Measurements from ENCODE around the gene FAM163A.

The FAM163A gene

DNA sequence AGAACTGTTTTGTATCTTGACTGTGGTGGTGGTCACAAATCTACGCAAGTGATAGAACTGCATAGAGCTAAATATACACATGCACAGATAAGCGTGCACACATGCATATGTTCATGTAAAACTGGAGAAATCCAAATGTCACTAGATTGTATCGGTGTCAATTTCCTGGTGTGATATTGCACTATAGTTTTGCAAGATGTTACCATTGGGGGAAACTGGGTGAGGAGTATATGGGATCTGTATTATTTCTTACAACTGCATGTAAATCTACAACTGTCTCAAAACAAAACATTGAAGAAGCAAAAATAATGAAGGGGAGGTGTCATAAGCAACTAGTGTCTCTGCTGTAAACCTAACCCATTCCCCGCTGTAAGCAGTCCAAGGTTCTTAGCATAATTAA, 30.2 kb downstream of the FAM163A start:
- TF ChIP-seq, protein P1, sequence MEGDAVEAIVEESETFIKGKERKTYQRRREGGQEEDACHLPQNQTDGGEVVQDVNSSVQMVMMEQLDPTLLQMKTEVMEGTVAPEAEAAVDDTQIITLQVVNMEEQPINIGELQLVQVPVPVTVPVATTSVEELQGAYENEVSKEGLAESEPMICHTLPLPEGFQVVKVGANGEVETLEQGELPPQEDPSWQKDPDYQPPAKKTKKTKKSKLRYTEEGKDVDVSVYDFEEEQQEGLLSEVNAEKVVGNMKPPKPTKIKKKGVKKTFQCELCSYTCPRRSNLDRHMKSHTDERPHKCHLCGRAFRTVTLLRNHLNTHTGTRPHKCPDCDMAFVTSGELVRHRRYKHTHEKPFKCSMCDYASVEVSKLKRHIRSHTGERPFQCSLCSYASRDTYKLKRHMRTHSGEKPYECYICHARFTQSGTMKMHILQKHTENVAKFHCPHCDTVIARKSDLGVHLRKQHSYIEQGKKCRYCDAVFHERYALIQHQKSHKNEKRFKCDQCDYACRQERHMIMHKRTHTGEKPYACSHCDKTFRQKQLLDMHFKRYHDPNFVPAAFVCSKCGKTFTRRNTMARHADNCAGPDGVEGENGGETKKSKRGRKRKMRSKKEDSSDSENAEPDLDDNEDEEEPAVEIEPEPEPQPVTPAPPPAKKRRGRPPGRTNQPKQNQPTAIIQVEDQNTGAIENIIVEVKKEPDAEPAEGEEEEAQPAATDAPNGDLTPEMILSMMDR (IDR thresholded peaks at IDR 0.05; ENCODE audit: control extremely low read depth, extremely low read depth, low read depth, missing control alignments), result no peak
- no peak for DNase-seq (ENCODE audit: extremely low spot score)
- ChIA-PET POLR2A (no interaction called here), CTCF (interaction anchor here (1.1 to 3.1 kb wide), 3 partner anchors 15 to 41 kb away, joined by 3 to 10 read pairs (median 6); no protein-coding TSS in a partner anchor)

DNA sequence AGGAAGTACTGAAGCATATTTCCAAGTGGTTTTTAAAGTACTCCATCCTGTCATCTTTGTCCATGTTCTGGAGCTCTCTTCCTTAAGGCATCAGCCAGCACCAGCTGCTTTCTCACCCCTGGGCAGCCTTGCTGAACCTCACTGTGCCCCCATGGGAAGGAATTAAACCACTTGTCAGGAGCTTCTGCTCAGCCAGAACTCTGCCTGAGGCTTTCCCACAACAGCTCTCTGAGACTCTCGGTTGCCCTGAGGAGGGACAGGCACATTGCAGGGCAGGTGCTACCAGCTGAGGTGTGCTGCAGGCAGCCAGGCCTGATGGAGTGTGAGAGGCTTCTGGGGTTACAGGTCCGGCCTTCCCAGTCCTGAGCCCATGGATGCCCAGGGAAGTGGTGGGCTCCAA, 30.9 kb downstream of the FAM163A start:
- no peak for DNase-seq (ENCODE audit: extremely low spot score)
- ChIA-PET CTCF (interaction anchor here (0.7 to 1.4 kb wide), 4 partner anchors 13 to 40 kb away, joined by 3 to 5 read pairs (median 3); no protein-coding TSS in a partner anchor), POLR2A (no interaction called here)
- TF ChIP-seq, protein P1 (IDR thresholded peaks at IDR 0.05; ENCODE audit: control extremely low read depth, extremely low read depth, low read depth, missing control alignments), result no peak

DNA sequence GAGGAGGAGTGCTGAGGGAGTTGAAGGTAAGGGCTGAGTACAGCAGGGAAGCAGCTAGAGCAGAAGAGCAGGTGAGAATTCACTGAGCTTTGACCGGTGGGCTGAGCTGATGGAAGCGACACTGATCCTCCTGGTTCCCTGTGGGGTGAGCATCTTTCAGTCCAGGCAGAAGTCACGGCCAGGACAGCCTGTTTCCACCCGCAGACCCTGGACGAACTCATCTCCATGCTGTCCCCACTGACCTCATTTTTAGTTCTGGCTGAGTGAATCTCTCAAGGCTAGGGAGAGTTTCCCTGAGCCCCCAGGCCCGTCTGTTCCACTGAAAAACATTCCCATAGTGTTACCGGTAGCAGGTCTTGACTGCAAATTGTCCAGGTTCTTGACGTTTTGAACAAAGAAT, 31.5 kb downstream of the FAM163A start:
- DNase-seq (ENCODE audit: extremely low spot score), result no peak
- TF ChIP-seq, protein P1 (IDR thresholded peaks at IDR 0.05; ENCODE audit: control extremely low read depth, extremely low read depth, low read depth, missing control alignments), result no peak
- CTCF ChIA-PET, result interaction anchor here (0.7 to 1.4 kb wide), 4 partner anchors 13 to 40 kb away, joined by 3 to 5 read pairs (median 3); no protein-coding TSS in a partner anchor
- POLR2A ChIA-PET, result no interaction called here

DNA sequence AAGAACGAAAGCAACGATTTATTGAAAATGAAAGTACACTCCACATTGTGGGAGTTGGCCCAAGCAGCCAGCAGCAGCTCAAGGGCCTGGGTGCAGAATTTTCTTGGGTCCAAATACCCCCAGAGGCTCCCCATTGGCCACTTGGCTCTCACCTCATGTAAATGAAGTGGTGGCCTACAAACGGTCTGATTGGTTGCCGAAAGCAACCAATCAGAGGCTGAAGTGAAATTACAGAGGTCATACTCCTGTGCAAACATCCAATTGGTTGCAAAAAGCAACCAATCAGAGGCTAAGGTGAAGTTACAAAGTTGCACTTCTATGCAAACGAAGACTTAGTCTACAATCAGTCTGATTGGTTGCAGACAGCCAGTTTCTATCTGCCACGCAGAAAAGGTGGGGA, 31.9 kb downstream of the FAM163A start:
- POLR2A ChIA-PET, result no interaction called here
- DNase-seq (ENCODE audit: extremely low spot score), result no peak
- CTCF ChIA-PET, result interaction anchor here (1.0 to 1.4 kb wide), 4 partner anchors 35 to 42 kb away, joined by 3 to 7 read pairs (median 4); no protein-coding TSS in a partner anchor
- TF ChIP-seq, protein P1 (IDR thresholded peaks at IDR 0.05; ENCODE audit: control extremely low read depth, extremely low read depth, low read depth, missing control alignments), result no peak

DNA sequence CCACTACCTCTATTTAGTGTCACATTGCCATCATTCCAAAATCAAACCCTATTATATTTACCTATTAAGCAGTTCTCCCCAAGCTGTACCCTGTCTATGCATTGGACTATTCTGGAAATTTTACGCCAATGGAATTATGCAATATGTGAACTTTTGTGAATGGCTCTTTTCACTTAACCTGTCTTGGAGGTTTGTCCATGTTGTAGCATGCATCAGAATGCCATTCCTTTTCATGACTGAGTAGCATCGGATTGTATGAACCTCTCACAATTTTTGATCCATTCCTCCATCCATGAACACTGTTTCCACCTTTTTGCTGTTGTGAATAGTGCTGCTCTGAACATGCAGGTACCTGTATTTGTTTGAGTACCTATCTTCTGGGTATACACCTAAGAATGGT, 33.7 kb downstream of the FAM163A start:
- POLR2A ChIA-PET, result no interaction called here
- TF ChIP-seq, protein P1 (IDR thresholded peaks at IDR 0.05; ENCODE audit: control extremely low read depth, extremely low read depth, low read depth, missing control alignments), result no peak
- no peak for DNase-seq (ENCODE audit: extremely low spot score)
- CTCF ChIA-PET, result interaction anchor here (1.0 to 1.9 kb wide), 4 partner anchors 31 to 402 kb away, joined by 3 to 5 read pairs (median 3); no protein-coding TSS in a partner anchor

DNA sequence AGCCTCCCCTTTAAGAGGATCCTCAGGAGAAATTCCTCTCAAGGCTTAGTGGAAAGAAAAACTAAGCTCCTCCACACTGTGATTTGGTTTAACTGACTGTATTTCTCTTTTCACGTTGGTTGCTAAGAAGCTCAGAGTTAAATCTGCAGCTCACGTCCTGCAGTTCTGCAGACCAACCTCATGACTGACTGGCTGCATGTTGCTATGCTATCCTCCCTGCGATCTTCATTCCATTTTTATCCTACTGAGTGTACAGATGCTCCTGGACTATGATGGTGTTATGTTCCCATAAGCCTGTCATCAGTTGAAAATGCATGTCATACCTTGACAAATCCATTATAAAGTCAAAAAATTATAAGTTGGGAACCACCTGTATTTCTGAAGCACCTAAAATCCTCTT, 34.6 kb downstream of the FAM163A start:
- DNase-seq (ENCODE audit: extremely low spot score), result no peak
- CTCF ChIA-PET, result interaction anchor here (0.9 to 1.9 kb wide), 5 partner anchors 16 to 401 kb away, joined by 3 to 5 read pairs (median 3); no protein-coding TSS in a partner anchor
- TF ChIP-seq, protein P1 (IDR thresholded peaks at IDR 0.05; ENCODE audit: control extremely low read depth, extremely low read depth, low read depth, missing control alignments), result no peak
- POLR2A ChIA-PET, result no interaction called here
